ENCODE data around the gene SAA4.

SAA4 gene

GRCh38 chr11:18236664-18237356 is at the start of gene SAA4:
Gene SAA4 (minus strand): TSS chr11:18236802. CDS start chr11:18235926, 876 bp downstream.
- DNase-seq (ENCODE audit: low spot score): no peak
- no peak within 1 kb of the TSS for H3K27ac ChIP-seq
- CTCF ChIA-PET: interaction anchor here (0.6 kb wide), 1 partner anchor 8 kb away, joined by 3 read pairs; no protein-coding TSS in a partner anchor
- no peak for TF ChIP-seq CTCF (conservative IDR thresholded peaks at IDR 0.05; ENCODE audit: low read depth)
- POLR2A ChIA-PET (ENCODE audit: low non-redundant PET): no interaction called here

- CTCF ChIA-PET: interaction anchor here (0.6 kb wide), 1 partner anchor 520 kb away, joined by 4 read pairs; no protein-coding TSS in a partner anchor
- no peak for TF ChIP-seq CTCF (conservative IDR thresholded peaks at IDR 0.05; ENCODE audit: low read depth)
- no peak for DNase-seq (ENCODE audit: low spot score)
- POLR2A ChIA-PET (ENCODE audit: low non-redundant PET): no interaction called here
- no peak overlapping the region for H3K27ac ChIP-seq
Observed at GRCh38 chr11:18285841-18286240, 49.2 kb upstream of the SAA4 start.

GRCh38 chr11:18282626-18283025 is 46.0 kb upstream of the SAA4 start:
- no peak overlapping the region for H3K27ac ChIP-seq
- no peak for DNase-seq (ENCODE audit: low spot score)
- TF ChIP-seq CTCF (conservative IDR thresholded peaks at IDR 0.05; ENCODE audit: low read depth): no peak
- ChIA-PET CTCF (no interaction called here), POLR2A (ENCODE audit: low non-redundant PET) (no interaction called here)

- TF ChIP-seq CTCF (conservative IDR thresholded peaks at IDR 0.05; ENCODE audit: low read depth): no peak
- H3K27ac ChIP-seq: no peak overlapping the region
- DNase-seq (ENCODE audit: low spot score): no peak
- ChIA-PET POLR2A (ENCODE audit: low non-redundant PET) (no interaction called here), CTCF (interaction anchor here (0.6 kb wide), 1 partner anchor 174 kb away, joined by 3 read pairs; no protein-coding TSS in a partner anchor)
Observed at GRCh38 chr11:18280438-18281045, 43.9 kb upstream of the SAA4 start.

- 0 out of 2 replicates have a peak overlapping the region, but pooled peaks have one; percentile 16 for H3K27ac ChIP-seq
- no peak for TF ChIP-seq CTCF (conservative IDR thresholded peaks at IDR 0.05; ENCODE audit: low read depth)
- DNase-seq (ENCODE audit: low spot score): no peak
- CTCF ChIA-PET: interaction anchor here (0.6 to 0.7 kb wide), 2 partner anchors 72 to 146 kb away, joined by 3 read pairs; no protein-coding TSS in a partner anchor
- POLR2A ChIA-PET (ENCODE audit: low non-redundant PET): interaction anchor here (0.7 kb wide), 1 partner anchor 26 kb away, joined by 4 read pairs; no protein-coding TSS in a partner anchor
Observed at GRCh38 chr11:18277565-18278271, 41.1 kb upstream of the SAA4 start.

- TF ChIP-seq CTCF (conservative IDR thresholded peaks at IDR 0.05; ENCODE audit: low read depth): no peak
- POLR2A ChIA-PET (ENCODE audit: low non-redundant PET): no interaction called here
Observed at GRCh38 chr11:18271206-18271605, 34.6 kb upstream of the SAA4 start.

More at GRCh38 chr11:18271206-18271605, 34.6 kb upstream of the SAA4 start:
- no peak overlapping the region for H3K27ac ChIP-seq
- CTCF ChIA-PET: no interaction called here
- no peak for DNase-seq (ENCODE audit: low spot score)

Data from RWPE1 (cell line).